ACHN (cell line): ENCODE results near the gene SLC16A8.

ENCODE experiments used
- DNase-seq: peaks from one replicate; pipeline ENCODE4 v3.0.0-alpha.2; 2015
- in situ Hi-C: cut with HindIII; loops from 2 replicates; pipeline ENCODE4 v1.10.0; 2017; ENCODE audit warnings: low sequenced_read_pairs, low pct_ligation_motif_present, low pct_unique_long_range_greater_than_20kb

The SLC16A8 gene

DNA sequence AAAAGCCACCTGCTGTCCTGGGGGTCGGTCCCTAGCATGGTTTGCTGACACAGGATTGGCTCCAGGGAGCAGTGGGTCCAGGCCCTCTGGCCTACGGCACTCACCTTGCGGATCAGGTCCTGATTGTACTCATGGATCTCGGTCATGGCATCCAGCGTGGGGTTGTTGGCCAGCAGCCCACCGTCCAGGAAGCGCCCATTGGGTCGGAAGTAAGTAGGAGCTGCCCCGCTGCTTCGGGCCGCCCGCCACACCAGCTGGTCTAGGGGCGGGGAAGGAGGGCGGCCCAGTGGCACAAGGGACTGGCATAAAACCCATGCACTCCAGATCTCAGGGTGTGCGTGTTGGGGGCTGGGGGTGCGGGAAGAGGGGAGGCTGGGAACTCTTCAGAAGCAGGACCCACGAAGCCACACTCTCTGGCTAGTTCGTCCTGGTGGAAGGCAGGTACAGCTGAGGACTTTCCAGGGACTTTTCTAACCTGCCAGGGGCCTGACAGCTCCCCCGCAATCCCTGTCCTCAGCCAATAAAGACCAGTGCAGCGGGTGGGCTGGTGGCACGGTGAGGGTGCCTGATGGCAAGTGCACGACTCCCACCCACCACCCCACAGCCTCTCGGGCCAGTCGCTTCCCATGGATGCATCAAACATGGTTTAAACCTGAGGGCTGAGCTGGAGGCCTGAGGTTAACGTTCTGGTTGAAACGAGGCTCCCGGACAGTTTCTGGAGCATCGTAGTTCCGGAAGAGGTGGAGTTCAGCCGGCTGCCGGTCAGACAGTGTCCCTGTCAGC lies 31.6 kb upstream of the SLC16A8 start:
- in situ Hi-C loops = no loop called here
- no peak for DNase-seq

DNA sequence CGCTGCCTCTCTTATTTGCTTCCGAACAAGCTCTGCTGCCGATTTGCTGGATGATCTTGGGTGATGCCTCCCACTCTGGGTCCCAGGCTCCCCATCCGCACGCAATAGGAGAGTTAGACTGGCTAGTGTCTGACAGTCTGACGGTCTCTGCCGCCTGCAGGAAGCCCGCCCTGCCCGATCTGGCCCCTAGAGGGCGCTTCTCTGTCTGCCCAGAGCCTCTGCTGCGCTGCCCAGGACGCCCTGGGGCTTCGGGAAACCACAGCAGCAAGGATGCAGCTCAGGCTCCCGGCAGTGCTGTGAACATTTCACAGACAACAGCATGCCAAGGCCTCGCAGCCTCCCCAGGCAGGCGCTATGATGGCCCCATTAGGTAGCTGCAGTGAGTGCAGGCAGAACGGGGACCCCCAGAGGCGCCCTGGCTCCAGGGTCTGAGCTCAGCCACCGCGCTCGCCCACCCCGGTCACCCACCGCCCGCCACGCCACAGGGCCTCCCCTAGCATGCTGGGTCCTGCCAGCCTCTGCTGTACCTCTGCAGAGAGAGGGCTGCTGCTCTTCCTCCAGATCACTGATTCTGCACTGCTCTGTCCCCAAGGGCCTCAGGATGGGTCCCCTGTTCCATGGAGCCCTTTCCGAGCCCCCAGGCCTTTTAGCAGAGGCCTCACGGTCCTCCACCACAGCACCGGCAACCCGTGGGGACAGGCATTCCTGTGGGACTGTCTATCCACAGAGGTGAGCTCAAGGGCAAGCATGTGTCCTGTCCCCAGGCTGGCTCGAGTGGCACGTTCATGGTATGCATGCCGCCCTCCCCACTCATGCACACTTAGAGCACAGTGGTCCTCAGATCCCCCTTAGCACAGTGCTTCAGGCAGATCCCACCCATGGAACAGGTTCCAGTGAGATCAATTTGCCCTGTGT lies 30.8 kb upstream of the SLC16A8 start:
- DNase-seq = peak; percentile 68
- in situ Hi-C loops = no loop called here

DNA sequence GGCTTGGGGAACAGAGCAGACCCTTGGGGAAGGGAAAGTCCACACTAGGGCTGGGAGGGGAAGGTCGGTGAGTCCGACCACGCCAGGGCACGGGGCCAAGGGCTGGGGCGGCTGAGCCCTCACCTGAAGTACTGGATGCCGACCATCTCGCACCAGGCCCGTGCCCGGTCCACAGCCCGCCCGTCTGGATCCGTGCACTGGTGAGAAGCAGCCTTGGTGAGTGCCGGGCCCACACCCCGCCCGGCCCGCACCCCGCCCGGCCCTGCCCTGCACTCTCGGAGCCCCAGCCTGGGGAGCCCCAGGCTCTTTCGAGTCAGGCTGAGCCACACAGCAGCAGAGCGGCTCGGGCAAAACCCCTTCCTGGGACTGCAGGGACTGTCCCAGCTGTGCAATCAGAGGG lies 28.4 kb upstream of the SLC16A8 start:
- in situ Hi-C loops = no loop called here
- no peak for DNase-seq

DNA sequence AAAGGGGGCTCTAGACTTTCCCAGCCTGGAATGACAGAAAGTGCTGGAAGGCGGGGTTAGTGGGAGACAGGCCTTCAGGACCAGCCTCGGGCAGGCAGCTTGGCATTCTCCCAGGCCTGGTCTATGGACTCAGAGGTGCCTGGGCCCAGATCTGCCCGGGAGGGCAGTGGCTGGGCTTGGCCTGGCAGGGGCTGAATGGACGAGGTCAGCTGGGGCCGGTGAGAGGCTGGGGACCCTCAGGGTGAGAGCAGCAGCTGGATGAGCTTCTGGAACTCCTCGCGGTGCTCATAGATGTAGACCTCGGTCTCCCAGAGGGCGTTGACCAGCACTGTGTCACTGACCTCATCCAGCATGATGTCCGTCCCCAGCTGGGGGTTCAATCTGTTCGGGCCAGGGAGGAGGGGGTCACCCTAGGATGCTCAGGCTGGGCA lies 28.0 kb upstream of the SLC16A8 start:
- in situ Hi-C loops = no loop called here
- no peak for DNase-seq

DNA sequence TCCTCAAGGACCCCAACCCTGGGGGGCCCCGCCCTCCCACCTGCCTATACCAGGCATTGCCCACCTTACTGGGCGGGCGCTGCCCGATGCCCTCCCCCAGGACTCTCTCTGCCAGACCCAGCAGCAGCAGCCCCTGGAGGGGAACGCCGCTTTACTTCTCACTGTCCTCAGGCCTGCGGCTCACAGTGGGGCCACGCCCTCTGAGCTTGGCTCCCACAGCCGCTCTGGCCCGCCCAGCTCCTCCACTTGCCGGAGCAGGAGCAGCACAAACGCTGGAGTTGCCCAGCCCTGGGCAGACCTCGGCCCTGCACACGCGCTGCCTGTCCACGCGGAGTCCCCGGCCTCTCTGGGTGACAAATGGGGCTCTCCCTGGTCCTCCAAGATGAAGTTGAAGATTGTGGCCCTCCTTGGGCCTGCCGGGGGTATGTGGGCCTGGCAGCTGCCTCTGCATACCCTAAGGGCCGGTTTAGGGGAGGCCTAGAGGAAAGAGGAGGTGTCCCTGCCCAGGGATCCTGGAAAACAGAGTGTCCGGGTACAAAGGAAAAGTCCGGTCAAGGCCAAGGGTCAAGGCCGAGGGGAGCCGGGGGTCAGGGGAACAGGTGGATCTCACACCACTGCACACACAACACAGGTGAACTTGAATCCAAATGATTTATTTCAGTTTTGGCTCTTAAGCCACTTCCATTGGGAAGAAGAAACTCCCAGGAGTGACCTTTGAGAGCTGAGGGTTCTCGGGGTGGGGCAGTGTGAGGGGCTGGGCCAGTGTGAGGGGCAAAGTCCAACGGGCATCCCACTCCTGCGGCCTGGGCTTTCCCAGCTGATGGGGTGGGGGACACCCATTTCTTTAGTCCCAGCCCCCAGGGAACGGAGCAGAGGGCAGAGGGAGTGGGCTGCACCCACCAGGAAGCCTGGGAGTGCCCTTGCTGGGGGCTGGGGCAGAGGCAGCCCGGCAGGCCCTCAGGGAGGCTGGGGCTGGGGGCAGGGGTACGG lies 27.2 kb upstream of the SLC16A8 start:
- peak; percentile 81 for DNase-seq
- in situ Hi-C loops = no loop called here

DNA sequence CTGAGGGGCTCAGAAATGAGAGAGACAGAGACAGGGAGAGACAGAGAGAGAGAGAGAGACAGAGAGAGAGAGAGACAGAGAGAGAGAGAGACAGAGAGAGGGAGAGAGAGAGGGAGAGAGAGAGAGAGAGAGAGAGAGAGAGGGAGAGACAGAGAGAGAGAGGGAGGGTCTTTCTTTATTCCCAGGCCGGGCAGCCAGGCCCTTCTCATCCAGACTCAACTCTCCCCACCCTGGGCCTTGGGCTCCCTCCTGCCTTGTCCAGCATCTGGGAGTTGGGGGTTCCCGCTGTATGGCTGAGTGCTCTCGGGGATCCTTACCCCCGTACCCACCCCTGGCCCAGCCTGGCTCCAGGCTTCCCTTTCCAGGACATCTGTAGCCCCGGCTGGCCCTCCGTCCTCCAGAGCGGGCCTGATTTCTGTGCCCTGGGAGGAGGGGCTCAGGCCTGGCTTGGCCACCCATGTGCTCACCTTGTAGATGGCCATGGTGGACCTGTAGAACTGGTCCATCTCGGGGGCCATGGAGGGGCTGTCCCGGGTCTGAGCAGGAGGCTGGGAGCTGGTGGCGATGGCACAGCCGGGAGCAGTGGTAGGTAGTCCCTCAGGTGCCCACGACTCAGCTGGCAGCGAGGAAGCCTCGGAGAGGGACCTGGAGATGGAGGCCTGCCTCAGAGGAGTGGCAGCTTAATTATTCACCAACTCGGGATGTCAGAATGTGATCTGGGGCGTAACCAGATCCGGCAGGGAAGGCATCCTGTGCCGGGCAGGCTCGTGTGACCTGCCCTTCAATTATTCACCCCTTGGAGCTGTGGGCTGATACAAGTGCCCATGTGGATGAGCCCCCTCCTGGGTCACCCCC lies 26.3 kb upstream of the SLC16A8 start, which contains the start of gene BAIAP2L2:
Gene BAIAP2L2 (minus strand): TSS at position 677 of the 855 bp plus-strand sequence. CDS start 159 bp downstream, at position 518.
- in situ Hi-C loops = no loop called here
- DNase-seq = peak; percentile 87

DNA sequence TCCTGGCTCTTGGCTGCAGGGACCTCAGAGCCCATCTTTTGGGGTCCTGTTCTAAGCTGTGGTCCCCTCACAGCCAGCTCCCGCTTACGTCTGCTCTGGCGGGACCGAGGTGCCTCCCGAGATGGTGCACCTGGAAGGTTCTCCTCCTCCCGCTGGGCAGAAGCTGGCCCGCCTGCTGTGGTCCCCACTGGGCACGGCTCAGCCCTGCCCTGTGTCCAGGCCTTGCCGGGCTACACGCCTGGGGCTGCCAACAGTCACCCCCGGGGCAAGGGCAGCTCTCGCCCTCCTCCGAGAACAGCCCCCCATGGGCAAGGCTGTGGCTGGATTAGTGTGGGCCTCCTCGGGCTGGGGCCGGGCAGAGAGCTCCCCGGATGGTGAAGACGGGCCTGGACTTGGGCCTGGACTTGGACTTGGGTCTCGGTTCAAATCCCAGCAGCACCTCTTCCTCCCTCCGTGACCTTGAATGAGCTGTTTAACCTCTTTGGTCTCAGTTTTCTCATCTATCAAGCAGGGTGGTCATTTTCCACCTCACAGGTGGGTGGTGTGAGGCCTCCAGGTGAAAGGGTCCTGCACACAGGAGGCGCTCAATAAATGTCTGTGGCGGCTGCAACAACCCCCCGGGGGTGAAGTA lies 25.5 kb upstream of the SLC16A8 start:
- peak; percentile 9 for DNase-seq
- in situ Hi-C loops = no loop called here

DNA sequence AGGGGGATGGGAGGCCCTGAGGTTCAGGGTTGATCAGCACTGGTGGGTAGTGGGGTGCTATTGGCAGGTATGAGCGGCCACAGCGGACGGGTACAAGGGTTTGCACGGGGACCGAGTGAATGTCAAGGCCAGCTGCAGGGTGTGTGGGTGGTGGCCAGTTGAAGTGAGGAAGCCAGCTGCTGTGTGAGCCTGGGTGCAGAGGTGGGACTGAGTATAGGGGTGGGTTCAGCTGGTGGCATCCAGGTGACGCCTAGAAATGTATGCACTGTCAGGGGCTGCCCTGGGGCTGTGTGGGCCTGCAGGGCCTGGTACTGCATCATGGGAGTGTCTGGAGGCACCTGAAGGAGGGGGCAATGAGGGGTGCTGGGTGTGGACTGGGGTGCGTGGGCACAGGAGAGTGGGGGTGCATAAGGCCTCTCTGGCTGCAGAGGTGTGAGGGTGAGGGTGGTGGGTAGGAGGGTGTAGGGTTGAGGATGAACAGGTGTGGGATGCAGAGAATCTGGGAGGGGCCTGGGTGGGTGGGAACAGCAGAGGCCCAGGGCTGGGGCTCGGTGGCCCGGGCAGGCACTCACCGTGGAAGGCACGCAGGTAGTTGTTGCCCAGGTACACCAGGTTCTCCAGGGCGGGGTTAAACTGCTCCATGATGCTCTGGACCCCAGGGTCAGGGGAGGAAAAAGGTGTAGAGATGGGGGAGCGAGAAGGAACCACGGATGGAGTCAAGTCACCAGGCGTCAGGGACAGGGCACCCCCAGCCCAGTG lies 24.8 kb upstream of the SLC16A8 start:
- in situ Hi-C loops = no loop called here
- no peak for DNase-seq

DNA sequence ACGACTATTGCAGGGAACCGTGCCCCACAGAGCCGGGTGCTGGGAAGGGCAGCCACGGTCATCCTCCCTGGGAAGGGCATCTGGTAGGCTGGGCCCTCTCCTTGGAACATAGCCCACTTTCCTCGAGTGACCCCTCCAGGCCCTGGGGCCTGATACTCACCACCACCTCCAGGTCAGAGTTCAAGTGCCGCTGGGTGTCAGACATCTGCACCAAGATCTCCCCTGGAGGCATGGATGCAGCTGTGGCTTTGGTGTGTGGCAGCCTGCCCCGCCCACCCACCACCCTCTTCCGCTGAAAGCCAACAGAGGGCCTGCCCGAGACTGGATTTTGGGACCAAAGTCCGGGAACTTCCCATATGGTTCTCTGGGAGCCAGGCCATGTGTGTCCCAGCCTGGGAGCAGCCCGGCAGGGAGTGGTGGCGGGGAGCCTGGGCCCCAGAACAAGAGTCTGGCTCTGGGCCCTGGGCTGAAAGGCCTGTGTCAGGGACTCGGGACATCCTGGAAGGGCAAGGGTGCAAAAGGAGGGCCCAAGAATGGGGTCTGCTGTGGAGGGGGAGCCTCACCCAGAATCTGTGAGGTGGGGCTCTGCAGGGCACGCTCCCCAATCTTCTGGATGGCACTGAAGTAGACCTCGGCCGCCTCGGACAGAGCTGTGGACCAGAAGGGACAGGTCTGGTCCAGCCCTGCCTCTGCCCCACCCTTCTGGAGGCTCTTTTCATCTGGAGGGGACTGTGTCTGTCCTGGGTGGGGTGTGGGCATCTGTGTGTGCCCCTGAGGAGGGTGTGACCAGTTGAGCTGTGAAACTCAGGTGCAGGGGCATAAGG lies 23.9 kb upstream of the SLC16A8 start:
- no peak for DNase-seq
- in situ Hi-C loops = no loop called here

DNA sequence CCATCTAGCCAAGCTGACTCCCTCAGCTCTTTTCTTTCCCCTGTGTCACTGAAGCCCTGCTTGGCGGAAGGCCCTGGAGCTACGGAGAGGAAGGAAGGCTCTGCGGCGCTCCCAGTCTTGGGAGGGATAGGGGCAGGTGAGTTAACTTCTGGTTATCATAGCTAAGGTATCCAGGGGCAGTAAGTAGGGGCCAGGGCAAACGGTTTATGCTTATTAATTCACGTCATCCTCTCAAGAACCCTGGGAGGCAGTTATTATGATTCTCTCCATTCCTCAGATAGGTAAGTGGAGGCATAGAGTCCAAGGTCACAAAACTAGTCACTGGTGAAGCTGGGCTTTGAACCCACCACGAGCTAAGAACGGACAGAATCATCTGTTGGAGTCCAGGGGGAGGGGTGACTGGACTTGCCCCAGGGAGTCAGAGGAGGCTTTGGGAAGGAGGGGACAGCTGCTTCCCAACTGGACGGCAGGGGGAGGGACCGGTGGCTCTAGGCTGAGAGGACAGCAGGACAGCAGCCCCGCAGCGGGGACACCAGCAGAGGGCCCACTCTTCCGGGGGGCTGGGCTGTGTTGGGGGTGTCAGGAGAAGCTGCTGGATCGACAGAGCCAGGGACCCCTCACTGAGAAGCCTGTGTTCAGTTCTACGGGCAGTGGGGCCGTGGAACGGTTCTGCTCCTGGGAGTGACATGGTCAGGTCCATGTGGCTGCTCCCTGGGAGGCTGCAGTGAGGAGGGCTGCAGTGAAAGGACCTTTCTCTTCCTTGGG lies 23.0 kb upstream of the SLC16A8 start:
- DNase-seq = no peak
- in situ Hi-C loops = no loop called here

DNA sequence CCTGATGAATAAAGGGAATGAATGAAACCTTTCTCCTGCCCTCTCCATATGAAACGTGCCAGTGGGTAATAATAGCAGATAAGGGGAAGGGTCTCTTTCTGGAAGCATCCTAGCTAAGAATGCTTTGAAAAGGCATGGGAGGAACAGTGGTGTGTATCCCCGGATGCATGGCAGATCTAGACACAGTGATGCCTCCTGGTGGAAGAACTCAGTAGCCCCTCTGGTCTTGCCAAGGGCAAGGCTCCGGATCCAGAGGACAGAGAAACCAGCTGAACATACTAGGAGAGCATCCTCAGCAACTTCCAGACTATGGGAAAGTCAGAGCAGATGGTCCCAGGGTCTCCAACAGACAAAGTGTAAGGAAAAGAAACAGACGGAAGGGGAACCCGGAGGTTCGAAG lies 20.1 kb upstream of the SLC16A8 start:
- in situ Hi-C loops = no loop called here
- DNase-seq = peak; percentile 24

DNA sequence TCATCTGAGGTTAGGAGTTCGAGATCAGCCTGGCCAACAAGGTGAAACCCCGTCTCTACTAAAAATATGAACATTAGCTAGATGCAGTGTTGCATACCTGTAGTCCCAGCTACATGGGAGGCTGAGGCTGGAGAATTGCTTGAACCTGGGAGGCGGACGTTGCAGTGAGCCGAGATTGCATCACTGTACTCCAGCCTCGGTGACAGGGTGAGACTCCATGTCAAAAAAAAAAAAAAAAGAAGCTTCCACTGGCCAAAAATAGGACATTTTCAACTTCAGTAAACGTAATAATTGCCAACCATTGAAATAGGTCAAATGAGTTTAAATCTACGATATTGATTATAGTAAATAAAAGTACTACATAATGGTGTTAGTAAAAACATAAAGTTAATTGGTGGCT lies 19.7 kb upstream of the SLC16A8 start:
- in situ Hi-C loops = no loop called here
- DNase-seq = no peak

DNA sequence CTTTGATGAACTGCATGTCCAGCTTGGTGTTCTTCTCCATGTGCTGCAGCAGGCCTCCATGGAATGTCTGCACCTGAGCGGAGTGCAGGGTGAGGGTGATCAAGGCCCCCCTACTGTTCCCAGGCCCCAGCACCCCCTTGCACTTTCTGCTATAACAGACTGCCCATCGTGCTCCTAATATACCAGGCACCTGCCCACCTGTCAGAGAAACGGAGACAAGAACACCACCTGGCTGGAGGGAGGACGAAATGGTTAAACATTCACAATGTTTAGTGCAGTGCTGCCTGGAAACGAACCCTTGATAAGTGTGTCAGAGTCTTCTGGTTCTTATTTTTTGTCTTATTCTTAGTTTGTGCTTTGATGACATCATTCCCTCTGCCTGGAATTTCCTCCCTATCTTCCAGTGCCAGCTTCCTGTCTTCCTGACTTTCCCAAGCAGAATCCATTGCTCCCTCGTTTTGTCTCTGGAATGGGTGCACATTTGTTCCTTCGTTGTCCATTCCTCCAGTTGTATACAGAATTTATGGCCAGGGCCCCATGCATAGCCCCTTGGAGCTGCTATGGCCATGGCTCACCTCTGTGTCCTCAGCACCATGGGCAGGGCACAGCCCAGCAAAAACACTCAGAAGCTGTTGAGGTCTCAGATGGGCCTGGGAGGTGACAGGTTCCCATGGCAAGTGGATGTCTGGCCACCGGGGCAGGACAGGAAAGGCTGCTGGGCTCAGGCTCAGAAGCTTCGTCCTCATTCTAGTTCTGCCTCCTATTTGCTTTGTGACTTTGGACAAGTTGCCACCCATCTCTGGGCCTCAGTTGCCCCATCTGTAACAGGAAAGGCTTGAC lies 14.6 kb upstream of the SLC16A8 start:
- in situ Hi-C loops = no loop called here
- DNase-seq = no peak
